SK-N-MC (cell line): ENCODE data around the gene GPC5.
A peak's percentile ranks its signal among the peaks of the same experiment; 100 is the strongest.

Experiments
- DNase-seq: peaks from one replicate; pipeline ENCODE4 v3.0.0-alpha.2; 2011; ENCODE audit warnings: low read depth, low spot score
- H3K27ac ChIP-seq: fragments of 200-600 bp; sonication (generic); 2 replicates; pipeline ENCODE4 v1.5.1; 2016; ENCODE audit warnings: mixed run types
- H3K36me3 ChIP-seq: fragments of 200-600 bp; sonication (generic); 2 replicates; pipeline ENCODE4 v1.6.1; 2017; ENCODE audit warnings: antibody characterized with exemption, low read length, mixed read lengths; ENCODE audit not compliant: insufficient read depth
- H3K4me3 ChIP-seq: fragments of 200-600 bp; sonication (generic); 2 replicates; pipeline ENCODE4 v1.5.1; 2016
- H3K9ac ChIP-seq: fragments of 200-600 bp; sonication (generic); 2 replicates; pipeline ENCODE4 v1.8.0; 2017; ENCODE audit warnings: mixed run types, mixed read lengths; ENCODE audit not compliant: insufficient read length
- H3K9me3 ChIP-seq: fragments of 200-600 bp; sonication (generic); 2 replicates; pipeline ENCODE4 v1.6.1; 2017; ENCODE audit warnings: low read depth, mild to moderate bottlenecking, antibody characterized with exemption, low read length, moderate library complexity, mixed read lengths
- EZH2 ChIP-seq: fragments of 200-600 bp; sonication (generic); IDR thresholded peaks from one replicate; pipeline ENCODE4 v1.6.1; 2017; ENCODE audit warnings: antibody characterized with exemption
- FOXP2 ChIP-seq: optimal IDR thresholded peaks from 2 replicates; pipeline ENCODE3; 2011; ENCODE audit warnings: mild to moderate bottlenecking, moderate library complexity; ENCODE audit not compliant: insufficient read depth; ENCODE audit errors: extremely low read length, control extremely low read depth
- POLR2AphosphoS5 ChIP-seq: IDR thresholded peaks from 2 replicates; pipeline ENCODE4 v1.6.1; 2012; ENCODE audit warnings: mild to moderate bottlenecking, low read depth, low read length, borderline replicate concordance

Gene GPC5

DNA sequence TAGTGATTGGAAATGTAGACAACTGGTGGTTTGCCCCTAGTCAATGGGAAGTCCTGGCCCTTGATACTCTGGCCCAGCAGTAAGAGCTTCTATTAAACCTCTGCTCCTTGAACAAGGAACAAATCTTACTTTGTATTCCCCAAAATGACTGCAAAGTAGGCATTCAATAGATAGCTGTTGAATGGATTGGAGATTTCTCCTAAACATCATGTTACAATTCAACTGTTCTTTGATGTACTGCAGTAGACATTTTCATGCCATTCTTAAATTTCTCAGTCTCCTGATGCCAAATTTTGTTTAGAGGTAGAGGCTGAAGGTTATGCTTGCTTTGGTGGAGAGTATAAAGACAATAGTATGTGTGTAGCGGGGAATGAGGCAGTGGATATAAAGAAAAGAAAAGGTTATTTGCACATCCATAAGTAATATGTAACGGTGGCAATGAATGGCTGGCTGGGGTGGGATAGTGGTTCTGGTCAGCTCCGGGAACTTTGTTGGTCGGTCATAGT lies 38.1 kb upstream of the GPC5 start:
- no peaks in the 10 kb centered on the region for H3K9me3 ChIP-seq
- H3K36me3 ChIP-seq, result peaks cover 72% of the 10 kb centered on the region
- DNase-seq, result no peak
- H3K9ac ChIP-seq, result no peak overlapping the region
- TF ChIP-seq POLR2AphosphoS5 (peak; percentile 24; the same call in 1 of the 2 replicates), FOXP2 (no peak)
- H3K27ac ChIP-seq, result peak overlapping the region; percentile 53
- H3K4me3 ChIP-seq, result no peak overlapping the region

DNA sequence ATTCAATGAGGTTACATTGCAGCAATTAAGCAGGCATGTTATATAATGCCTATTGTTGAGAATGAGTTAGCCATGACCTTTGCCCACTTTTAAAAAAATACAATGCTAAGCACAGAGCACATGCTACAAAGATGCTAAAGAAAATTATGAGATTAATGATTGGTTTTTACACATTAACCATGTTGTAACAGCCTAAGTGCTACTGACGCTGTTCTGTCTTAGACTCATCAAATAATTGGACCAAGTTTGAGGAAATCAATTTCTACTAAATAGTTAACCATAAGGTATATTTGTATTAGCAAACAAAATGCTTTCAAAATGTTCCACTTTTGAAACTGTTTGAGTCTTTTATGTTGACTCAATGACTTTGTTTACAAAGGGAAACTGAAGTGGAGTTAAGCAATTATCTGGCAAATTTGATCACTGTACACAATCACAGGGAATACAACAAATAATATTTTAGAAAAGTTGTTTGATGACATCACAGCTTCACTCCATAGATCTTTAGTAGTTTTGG lies 36.6 kb upstream of the GPC5 start:
- peak overlapping the region; percentile 53 for H3K27ac ChIP-seq
- H3K9ac ChIP-seq, result no peak overlapping the region
- no peak for TF ChIP-seq FOXP2
- no peak for TF ChIP-seq EZH2
- no peak; the same call in 1 of the 2 replicates for TF ChIP-seq POLR2AphosphoS5
- peaks cover 57% of the 10 kb centered on the region for H3K36me3 ChIP-seq
- H3K4me3 ChIP-seq, result no peak overlapping the region
- no peaks in the 10 kb centered on the region for H3K9me3 ChIP-seq
- DNase-seq, result no peak

GRCh38 chr13:91362908-91363307 lies 35.5 kb upstream of the GPC5 start:
- no peak overlapping the region for H3K9ac ChIP-seq
- peaks cover 46% of the 10 kb centered on the region for H3K36me3 ChIP-seq
- H3K4me3 ChIP-seq, result no peak overlapping the region
- no peaks in the 10 kb centered on the region for H3K9me3 ChIP-seq
- no peak for TF ChIP-seq FOXP2
- no peak for TF ChIP-seq POLR2AphosphoS5
- no peak for TF ChIP-seq EZH2
- peak overlapping the region; percentile 53 for H3K27ac ChIP-seq
- no peak for DNase-seq

GRCh38 chr13:91368101-91368500 lies 30.3 kb upstream of the GPC5 start:
- TF ChIP-seq EZH2 (no peak), POLR2AphosphoS5 (no peak), FOXP2 (no peak)
- no peak overlapping the region for H3K4me3 ChIP-seq
- no peak for DNase-seq
- H3K36me3 ChIP-seq, result peaks cover 10% of the 10 kb centered on the region
- H3K9me3 ChIP-seq, result no peaks in the 10 kb centered on the region
- H3K27ac ChIP-seq, result peak overlapping the region; percentile 85; the same call in 1 of the 2 replicates
- no peak overlapping the region for H3K9ac ChIP-seq

- peak overlapping the region; percentile 85 for H3K27ac ChIP-seq
- peaks cover 3% of the 10 kb centered on the region; the same call in 1 of the 2 replicates for H3K36me3 ChIP-seq
- no peak for TF ChIP-seq EZH2
- TF ChIP-seq POLR2AphosphoS5, result no peak
- TF ChIP-seq FOXP2, result no peak
- no peak overlapping the region for H3K4me3 ChIP-seq
- no peak for DNase-seq
- no peak overlapping the region for H3K9ac ChIP-seq
- no peaks in the 10 kb centered on the region for H3K9me3 ChIP-seq
Measured at GRCh38 chr13:91368676-91369440, 29.6 kb upstream of the GPC5 start.

DNA sequence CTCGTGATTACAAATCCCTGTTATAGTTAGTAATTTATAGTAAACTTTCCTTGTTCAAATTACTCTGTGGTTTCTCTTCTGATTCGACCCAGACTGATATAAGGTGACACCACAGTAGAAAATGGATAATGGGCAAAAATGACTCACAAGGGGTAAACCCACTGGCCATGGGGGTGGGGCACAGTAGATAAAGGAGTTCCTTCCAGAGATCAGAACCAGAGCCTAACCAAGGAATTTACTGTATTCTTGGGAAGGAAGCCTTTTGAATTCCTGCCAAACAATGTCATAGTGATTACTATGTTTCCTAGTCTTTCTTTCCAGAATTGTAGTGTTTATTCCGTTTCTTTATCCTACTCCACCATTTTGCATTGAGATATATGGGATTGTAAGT lies 29.0 kb upstream of the GPC5 start:
- 0 out of 2 replicates have a peak, but pooled peaks cover 3% of the 10 kb centered on the region for H3K36me3 ChIP-seq
- no peaks in the 10 kb centered on the region for H3K9me3 ChIP-seq
- no peak overlapping the region for H3K9ac ChIP-seq
- no peak for DNase-seq
- TF ChIP-seq POLR2AphosphoS5, result no peak
- no peak for TF ChIP-seq EZH2
- no peak for TF ChIP-seq FOXP2
- H3K4me3 ChIP-seq, result peak overlapping the region; percentile 42; the same call in 1 of the 2 replicates
- H3K27ac ChIP-seq, result peak overlapping the region; percentile 85

DNA sequence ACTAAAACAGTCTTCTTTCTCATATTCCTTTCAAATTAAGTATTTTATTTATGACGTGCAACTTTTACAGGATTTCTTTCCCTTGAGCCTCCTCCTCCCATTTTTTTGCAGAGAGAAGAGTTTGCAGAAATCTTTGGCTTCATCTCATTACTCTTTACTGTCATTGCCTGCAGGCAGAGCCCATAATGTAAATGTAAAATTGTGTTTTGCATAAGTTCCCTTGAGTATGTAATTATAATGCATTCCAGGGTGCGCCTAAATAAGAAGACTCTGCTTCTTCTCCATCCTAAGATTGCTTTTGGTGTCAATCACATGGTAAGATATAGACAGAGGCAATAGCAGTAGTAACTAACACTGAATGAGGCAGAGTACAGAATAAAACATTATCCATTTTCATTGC lies 27.9 kb upstream of the GPC5 start:
- TF ChIP-seq POLR2AphosphoS5 (no peak), FOXP2 (no peak), EZH2 (no peak)
- Histone ChIP-seq H3K27ac (peak overlapping the region; percentile 85; the same call in 1 of the 2 replicates), H3K36me3 (no peaks in the 10 kb centered on the region), H3K9me3 (no peaks in the 10 kb centered on the region), H3K4me3 (peak overlapping the region; percentile 42; the same call in 1 of the 2 replicates), H3K9ac (no peak overlapping the region)
- DNase-seq, result no peak

GRCh38 chr13:91372911-91373310 lies 25.5 kb upstream of the GPC5 start:
- no peaks in the 10 kb centered on the region for H3K36me3 ChIP-seq
- no peaks in the 10 kb centered on the region for H3K9me3 ChIP-seq
- no peak overlapping the region for H3K9ac ChIP-seq
- no peak for DNase-seq
- H3K4me3 ChIP-seq, result no peak overlapping the region
- H3K27ac ChIP-seq, result no peak overlapping the region
- TF ChIP-seq POLR2AphosphoS5 (no peak), EZH2 (no peak), FOXP2 (no peak)
